ENCODE data around the gene LSP1. TPM values are rescaled to one million over a fixed set of nuclear protein-coding genes. Genes with fewer than 3 reads are reported as not detected.

Gene LSP1
- total RNA-seq, 1 donor from 2014 or later, result 303 TPM

GRCh38 chr11:1829039-1829820, 23.7 kb upstream of the LSP1 start:
- H3K36me3 Mint-ChIP-seq (ENCODE audit: low read depth), result no peaks in the 10 kb centered on the region
- H3K4me1 Mint-ChIP-seq, result no peaks in the 10 kb centered on the region
- DNase-seq, result no peak
- no peak overlapping the region for H3K4me3 Mint-ChIP-seq
- intact Hi-C loops (cut with micrococcal nuclease), result no loop called here
- H3K9me3 Mint-ChIP-seq, result no peaks in the 10 kb centered on the region
- H3K27ac Mint-ChIP-seq, result no peak overlapping the region
- H3K27me3 Mint-ChIP-seq, result peaks cover 3% of the 10 kb centered on the region

- Mint-ChIP-seq H3K27me3 (peaks cover 3% of the 10 kb centered on the region), H3K9me3 (no peaks in the 10 kb centered on the region), H3K36me3 (ENCODE audit: low read depth) (no peaks in the 10 kb centered on the region), H3K4me3 (no peak overlapping the region), H3K4me1 (no peaks in the 10 kb centered on the region), H3K27ac (no peak overlapping the region)
- no peak for DNase-seq
- intact Hi-C loops (cut with micrococcal nuclease), result no loop called here
These were observed 22.9 kb upstream of the LSP1 start for GRCh38 chr11:1830004-1830321.

- intact Hi-C loops (cut with micrococcal nuclease), result no loop called here
- Mint-ChIP-seq H3K9me3 (no peaks in the 10 kb centered on the region), H3K36me3 (ENCODE audit: low read depth) (no peaks in the 10 kb centered on the region), H3K4me3 (no peak overlapping the region), H3K4me1 (no peaks in the 10 kb centered on the region), H3K27ac (no peak overlapping the region), H3K27me3 (peaks cover 3% of the 10 kb centered on the region)
- DNase-seq, result no peak
These were observed 22.3 kb upstream of the LSP1 start for GRCh38 chr11:1830322-1831223.

GRCh38 chr11:1831338-1832210, 21.3 kb upstream of the LSP1 start:
- no peaks in the 10 kb centered on the region for H3K4me1 Mint-ChIP-seq
- H3K9me3 Mint-ChIP-seq, result no peaks in the 10 kb centered on the region
- H3K27ac Mint-ChIP-seq, result no peak overlapping the region
- H3K4me3 Mint-ChIP-seq, result no peak overlapping the region
- no peaks in the 10 kb centered on the region for H3K36me3 Mint-ChIP-seq (ENCODE audit: low read depth)
- peaks cover 3% of the 10 kb centered on the region for H3K27me3 Mint-ChIP-seq
- no peak for DNase-seq
- intact Hi-C loops (cut with micrococcal nuclease), result loop anchor here (1.0 kb wide), 2 partner anchors 137 to 179 kb away; no protein-coding TSS in a partner anchor

- intact Hi-C loops (cut with micrococcal nuclease), result loop anchor here (1.0 kb wide), 2 partner anchors 138 to 180 kb away; no protein-coding TSS in a partner anchor
- Mint-ChIP-seq H3K4me3 (no peak overlapping the region), H3K27me3 (peaks cover 3% of the 10 kb centered on the region), H3K27ac (no peak overlapping the region), H3K4me1 (no peaks in the 10 kb centered on the region), H3K36me3 (ENCODE audit: low read depth) (no peaks in the 10 kb centered on the region), H3K9me3 (no peaks in the 10 kb centered on the region)
- peak; percentile 91 for DNase-seq
These were observed 20.5 kb upstream of the LSP1 start for GRCh38 chr11:1832211-1832919.

GRCh38 chr11:1832920-1833295, 20.0 kb upstream of the LSP1 start:
- no peak overlapping the region for H3K27ac Mint-ChIP-seq
- intact Hi-C loops (cut with micrococcal nuclease), result loop anchor here (1.0 kb wide), 2 partner anchors 139 to 181 kb away; no protein-coding TSS in a partner anchor
- no peaks in the 10 kb centered on the region for H3K4me1 Mint-ChIP-seq
- peaks cover 3% of the 10 kb centered on the region for H3K27me3 Mint-ChIP-seq
- DNase-seq, result no peak
- no peaks in the 10 kb centered on the region for H3K36me3 Mint-ChIP-seq (ENCODE audit: low read depth)
- H3K4me3 Mint-ChIP-seq, result no peak overlapping the region
- no peaks in the 10 kb centered on the region for H3K9me3 Mint-ChIP-seq

- no peaks in the 10 kb centered on the region for H3K4me1 Mint-ChIP-seq
- DNase-seq, result no peak
- H3K9me3 Mint-ChIP-seq, result no peaks in the 10 kb centered on the region
- no peaks in the 10 kb centered on the region for H3K36me3 Mint-ChIP-seq (ENCODE audit: low read depth)
- H3K27ac Mint-ChIP-seq, result no peak overlapping the region
- peaks cover 3% of the 10 kb centered on the region for H3K27me3 Mint-ChIP-seq
- intact Hi-C loops (cut with micrococcal nuclease), result no loop called here
- H3K4me3 Mint-ChIP-seq, result no peak overlapping the region
These were observed 18.7 kb upstream of the LSP1 start for GRCh38 chr11:1834062-1834610.

- Mint-ChIP-seq H3K27me3 (peaks cover 3% of the 10 kb centered on the region), H3K27ac (no peak within 1 kb of the TSS), H3K4me3 (no peak within 1 kb of the TSS), H3K4me1 (peaks cover 5% of the 10 kb centered on the region), H3K9me3 (no peaks in the 10 kb centered on the region), H3K36me3 (ENCODE audit: low read depth) (no peaks in the 10 kb centered on the region)
- intact Hi-C loops (cut with micrococcal nuclease), result no loop called here
- no peak for DNase-seq
These were observed 17.9 kb upstream of the LSP1 start, which contains the start of gene SYT8 for GRCh38 chr11:1834779-1835670. SYT8 (plus strand) TSS chr11:1834990; CDS start chr11:1835106, 116 bp downstream.

- Mint-ChIP-seq H3K4me1 (peaks cover 5% of the 10 kb centered on the region), H3K9me3 (no peaks in the 10 kb centered on the region), H3K36me3 (ENCODE audit: low read depth) (no peaks in the 10 kb centered on the region), H3K27ac (no peak overlapping the region), H3K4me3 (no peak overlapping the region), H3K27me3 (peaks cover 3% of the 10 kb centered on the region)
- intact Hi-C loops (cut with micrococcal nuclease), result loop anchor here (2.0 kb wide), 1 partner anchor 53 kb away; no protein-coding TSS in a partner anchor
- no peak for DNase-seq
These were observed 17.2 kb upstream of the LSP1 start for GRCh38 chr11:1835671-1836010.

- peaks cover 5% of the 10 kb centered on the region for H3K4me1 Mint-ChIP-seq
- peaks cover 3% of the 10 kb centered on the region for H3K27me3 Mint-ChIP-seq
- H3K9me3 Mint-ChIP-seq, result no peaks in the 10 kb centered on the region
- no peaks in the 10 kb centered on the region for H3K36me3 Mint-ChIP-seq (ENCODE audit: low read depth)
- no peak overlapping the region for H3K4me3 Mint-ChIP-seq
- intact Hi-C loops (cut with micrococcal nuclease), result loop anchor here (2.0 kb wide), 1 partner anchor 53 kb away; no protein-coding TSS in a partner anchor
- no peak overlapping the region for H3K27ac Mint-ChIP-seq
- no peak for DNase-seq
These were observed 16.6 kb upstream of the LSP1 start for GRCh38 chr11:1836011-1836945.
